ENCODE measurements around the gene ACSM6.
A peak's percentile ranks its signal among the peaks of the same experiment; 100 is the strongest.
"Not testable (repeated sequence)": the region's sequence is repeated elsewhere in the genome, so short reads cannot be mapped to it uniquely, and the experiment has no call there.

Gene ACSM6

DNA sequence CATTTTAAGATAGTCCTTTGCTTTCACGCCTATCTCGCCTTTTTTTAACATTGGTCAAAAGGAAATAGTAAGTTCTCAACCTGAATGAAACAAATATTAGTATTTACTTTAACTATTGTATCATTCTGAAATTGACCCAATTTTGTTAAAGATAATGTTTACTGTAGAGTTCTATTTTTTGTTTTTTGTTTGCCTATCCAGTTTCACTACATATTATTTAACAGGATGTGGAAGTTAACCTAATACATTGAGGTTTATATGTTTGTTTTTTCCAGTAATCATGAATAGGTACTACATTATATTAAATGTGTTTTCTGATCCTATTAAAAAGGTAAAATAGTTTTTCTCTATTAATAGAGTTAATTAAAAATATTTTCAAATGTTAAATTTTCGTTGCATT lies 26.5 kb downstream of the ACSM6 start:
- no peak for DNase-seq

DNA sequence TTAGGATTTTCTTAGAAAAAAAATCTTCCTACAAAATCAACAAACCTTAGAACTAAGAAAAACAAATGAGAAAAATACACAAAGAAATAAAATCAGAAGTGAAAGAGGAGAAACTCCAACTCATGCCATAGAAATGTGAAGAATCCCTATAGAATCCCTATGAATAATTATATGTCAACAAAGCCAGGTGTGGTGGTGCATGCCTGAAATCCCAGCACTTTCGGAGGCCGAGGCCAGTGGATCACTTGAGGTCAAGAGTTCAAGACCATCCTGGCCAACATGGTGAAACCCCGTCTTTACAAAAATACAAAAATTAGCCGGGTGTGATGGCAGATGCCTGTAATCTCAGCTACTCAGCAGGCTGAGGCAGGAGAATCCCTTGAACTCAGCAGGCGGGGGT lies 27.1 kb downstream of the ACSM6 start:
- DNase-seq, result no peak

DNA sequence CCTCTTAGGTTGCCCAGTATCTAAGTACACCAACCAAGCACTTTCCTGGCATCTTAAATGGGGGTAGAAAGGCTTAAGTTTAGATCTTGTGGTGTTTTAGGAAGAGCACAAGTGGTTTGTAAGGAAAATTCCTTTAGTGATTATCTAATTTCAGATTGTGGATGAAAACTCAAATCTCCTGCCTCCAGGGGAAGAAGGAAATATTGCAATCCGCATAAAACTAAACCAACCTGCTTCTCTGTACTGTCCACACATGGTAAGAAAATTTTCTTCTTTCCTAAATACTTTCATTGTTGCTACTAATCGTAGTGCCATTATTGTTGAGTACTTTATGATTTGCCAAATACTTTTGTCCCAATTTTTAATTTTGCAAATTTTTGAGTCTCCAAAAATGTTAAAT lies 31.1 kb downstream of the ACSM6 start:
- no peak for DNase-seq

DNA sequence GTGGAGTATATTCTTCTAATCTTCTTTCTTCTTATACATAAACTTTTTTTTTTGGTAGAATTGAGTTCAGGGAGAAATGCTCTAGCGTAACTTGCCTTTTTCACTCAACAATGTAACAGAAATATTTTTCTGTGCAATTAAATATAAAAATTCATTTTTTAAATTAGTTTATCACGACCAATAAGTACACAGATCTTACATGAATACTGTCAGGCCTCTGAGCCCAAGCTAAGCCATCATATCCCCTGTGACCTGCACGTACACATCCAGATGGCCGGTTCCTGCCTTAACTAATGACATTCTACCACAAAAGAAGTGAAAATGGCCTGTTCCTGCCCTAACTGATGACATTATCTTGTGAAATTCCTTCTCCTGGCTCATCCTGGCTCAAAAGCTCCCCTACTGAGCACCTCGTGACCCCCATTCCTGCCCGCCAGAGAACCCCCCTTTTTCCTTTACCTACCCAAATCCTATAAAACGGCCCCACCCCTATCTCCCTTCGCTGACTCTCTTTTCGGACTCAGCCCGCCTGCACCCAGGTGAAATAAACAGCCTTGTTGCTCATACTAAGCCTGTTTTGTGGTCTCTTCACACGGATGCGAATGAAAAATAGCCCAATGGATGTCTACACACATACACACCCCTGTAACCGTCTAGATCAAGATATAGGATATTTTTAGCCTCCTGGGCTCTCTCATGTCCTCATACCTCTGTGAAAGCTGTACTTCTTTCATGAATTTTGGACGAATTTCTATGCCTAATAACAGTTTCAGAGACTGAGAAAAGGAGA lies 35.1 kb downstream of the ACSM6 start:
- not testable (repeated sequence) for DNase-seq

GRCh38 chr10:95229724-95230627 lies 35.9 kb downstream of the ACSM6 start:
- no peak for DNase-seq

DNA sequence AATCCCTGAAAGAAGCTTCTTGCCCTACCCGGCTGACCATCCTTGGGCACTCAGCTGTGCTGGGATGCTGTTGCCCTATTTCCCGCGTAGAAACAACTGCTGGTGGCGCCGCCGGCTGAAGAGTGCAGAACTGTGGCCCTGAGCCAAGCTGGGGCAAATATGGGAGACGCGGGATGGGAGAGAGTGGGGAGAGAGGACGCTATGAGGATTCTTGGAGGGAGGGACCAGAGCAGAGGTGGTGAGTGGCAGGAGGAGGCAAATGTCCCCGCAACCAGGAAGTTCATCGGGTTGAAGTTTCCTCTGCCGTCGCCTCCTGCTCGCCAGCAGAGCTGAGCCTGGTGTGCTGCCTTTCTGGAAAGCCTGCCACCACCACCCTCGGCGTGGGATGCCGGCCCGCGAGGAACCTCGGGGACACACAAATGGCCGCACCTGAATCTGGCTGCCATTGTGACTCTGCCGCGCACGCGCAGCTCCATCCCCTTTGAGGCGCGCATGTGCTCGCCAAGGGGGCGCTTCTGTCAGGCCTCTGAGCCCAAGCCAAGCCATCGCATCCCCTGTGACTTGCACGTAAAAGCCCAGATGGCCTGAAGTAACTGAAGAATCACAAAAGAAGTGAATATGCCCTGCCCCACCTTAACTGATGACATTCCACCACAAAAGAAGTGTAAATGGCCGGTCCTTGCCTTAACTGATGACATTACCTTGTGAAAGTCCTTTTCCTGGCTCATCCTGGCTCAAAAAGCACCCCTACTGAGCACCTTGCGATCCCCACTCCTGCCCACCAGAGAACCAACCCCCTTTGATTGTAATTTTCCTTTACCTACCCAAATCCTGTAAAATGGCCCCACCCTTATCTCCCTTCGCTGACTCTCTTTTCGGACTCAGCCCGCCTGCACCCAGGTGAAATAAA lies 36.9 kb downstream of the ACSM6 start:
- not testable (repeated sequence) for DNase-seq

DNA sequence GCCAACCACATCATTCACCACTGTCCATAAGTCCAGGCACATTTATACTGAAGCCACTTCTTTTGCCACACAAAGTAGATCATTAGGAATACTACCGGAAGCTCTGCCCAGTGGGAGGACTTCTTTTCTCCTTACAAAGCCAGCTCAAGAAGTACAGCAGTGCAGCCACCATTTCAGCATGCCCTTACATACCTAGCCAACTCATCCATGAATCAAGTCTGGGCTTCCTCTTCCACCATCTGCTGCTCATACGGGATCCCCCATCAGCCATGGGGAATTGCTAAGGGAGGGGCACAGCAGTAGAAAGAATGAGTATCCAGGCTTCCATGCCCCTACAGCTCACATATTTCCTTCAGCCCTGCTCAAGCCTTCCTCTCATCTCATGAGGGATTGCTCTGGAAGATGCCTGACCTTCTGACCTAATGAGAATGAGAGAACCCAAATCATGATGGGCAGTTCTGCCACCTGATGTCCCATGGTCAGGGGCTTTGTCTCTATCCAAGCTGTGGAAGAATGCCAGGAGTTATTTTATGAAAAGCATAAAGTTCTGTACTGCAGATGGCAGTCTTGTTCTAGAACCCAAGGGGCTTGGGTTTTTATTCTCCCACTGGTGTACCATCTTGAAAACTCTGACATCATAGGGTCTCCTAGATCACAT lies 39.5 kb downstream of the ACSM6 start:
- no peak for DNase-seq

- no peak for DNase-seq
These were observed 40.9 kb downstream of the ACSM6 start for GRCh38 chr10:95234951-95235350.

GRCh38 chr10:95235676-95236067 lies 41.6 kb downstream of the ACSM6 start:
- no peak for DNase-seq

GRCh38 chr10:95236068-95236903 lies 42.2 kb downstream of the ACSM6 start:
- no peak for DNase-seq

GRCh38 chr10:95237376-95238170 lies 43.5 kb downstream of the ACSM6 start:
- no peak for DNase-seq

DNA sequence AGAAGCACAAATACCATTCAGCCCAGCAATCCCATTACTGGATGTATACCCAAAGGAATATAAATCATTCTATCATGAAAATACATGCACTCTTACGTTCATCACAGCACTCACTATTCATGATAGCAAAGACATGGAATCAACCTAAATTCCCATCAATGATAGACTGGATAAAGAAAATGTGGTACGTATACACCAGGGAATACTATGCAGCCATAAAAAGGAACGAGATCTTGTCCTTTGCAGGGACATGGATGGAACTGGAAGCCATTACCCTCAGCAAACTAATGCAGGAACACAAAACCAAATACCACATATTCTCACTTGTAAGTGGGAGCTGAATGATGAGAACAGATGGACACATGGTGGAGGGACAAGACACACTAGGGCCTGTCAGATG lies 46.1 kb downstream of the ACSM6 start:
- not testable (repeated sequence) for DNase-seq

DNA sequence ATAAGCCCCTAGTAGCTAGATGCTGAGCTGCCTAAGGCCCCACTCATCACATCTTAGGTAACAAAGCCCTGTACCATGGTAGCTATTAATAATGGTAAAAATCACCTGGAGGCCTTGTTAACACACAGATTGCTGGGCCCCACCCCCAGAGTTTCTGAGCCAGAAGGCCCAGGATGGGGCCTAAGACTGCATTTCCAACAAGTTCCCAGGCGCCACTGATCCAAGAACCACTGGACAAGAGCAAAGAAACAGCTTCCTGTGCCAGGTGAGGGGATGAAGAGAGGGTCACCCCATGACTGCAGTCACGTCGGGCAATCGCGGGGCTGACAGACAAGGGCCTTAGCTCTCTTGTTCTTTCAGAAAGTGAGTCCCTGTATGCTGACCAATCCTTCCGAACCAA lies 46.8 kb downstream of the ACSM6 start:
- DNase-seq, result no peak

DNA sequence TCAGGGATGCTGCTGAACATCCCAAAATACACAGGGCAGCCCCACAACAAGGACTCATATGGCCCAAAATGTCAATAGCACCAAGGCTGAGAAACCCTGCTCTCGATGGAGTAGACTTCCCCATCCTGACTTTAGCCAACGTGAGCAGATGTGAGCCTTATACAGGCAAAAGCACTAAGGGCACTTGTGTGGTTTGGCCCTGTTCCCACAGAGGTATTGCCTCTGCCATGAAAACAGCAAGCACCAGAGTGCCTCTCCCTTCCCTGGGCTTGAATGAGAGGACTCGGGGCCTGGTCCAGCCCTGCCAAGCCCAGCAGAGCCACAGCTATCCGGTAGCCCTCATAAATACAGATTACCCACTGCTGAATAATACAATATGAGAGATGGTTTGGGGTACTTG lies 47.5 kb downstream of the ACSM6 start:
- DNase-seq, result no peak

DNA sequence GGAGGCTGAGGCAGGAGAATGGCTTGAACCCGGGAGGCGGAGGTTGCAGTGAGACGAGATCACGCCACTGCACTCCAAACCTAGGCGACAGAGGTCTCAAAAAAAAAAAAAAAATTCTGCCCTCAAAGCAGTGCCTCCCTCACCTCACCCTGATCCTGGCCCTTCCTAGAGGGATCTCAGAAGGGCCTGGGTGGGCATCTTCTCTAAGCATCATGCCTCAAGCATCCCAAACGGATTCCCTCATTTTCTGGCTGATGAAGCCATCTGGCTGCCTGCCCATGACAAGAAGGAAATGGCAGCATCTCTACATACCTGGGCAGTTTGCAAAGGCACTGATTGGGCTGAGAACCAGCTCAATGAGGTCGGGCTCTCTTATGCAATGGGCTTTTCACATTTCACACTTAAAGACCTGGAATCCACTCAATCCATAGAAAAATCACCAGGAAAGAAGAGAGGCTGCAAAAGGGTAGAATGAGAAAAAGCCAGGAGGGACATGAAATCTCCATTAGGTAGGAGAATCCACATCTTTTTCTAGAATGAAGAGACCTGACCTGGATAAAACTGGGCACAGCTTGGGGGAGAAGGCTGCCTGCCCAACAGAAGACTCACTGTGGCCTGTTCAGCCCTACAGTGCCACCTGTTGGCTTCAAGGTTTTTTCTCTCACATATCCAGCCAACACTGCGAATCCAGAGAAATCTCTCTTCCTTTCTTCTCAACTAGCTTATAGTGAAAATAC lies 48.7 kb downstream of the ACSM6 start:
- peak; percentile 69 to 79 for DNase-seq

- DNase-seq, result no peak
These were observed 49.2 kb downstream of the ACSM6 start for GRCh38 chr10:95243318-95243617.

DNA sequence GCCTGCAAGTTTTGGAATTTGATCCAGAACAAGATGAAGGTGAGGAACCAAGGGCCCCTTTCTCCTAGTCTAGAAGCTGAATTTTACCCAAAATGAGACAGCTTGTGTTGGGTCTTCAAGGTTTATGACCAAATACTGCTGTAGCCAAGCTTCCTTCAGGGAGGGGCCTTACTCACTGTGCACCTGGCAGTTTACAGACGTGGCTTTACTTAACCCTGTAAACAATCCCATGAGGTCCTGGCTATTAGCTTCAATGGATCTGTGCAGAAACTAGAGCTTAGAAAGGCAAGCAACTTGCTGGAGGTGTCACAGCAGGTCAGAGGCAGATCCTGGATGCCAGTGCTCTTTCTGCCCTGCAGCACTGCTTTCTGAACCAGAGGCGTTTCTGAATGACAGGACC lies 50.1 kb downstream of the ACSM6 start:
- DNase-seq, result no peak

DNA sequence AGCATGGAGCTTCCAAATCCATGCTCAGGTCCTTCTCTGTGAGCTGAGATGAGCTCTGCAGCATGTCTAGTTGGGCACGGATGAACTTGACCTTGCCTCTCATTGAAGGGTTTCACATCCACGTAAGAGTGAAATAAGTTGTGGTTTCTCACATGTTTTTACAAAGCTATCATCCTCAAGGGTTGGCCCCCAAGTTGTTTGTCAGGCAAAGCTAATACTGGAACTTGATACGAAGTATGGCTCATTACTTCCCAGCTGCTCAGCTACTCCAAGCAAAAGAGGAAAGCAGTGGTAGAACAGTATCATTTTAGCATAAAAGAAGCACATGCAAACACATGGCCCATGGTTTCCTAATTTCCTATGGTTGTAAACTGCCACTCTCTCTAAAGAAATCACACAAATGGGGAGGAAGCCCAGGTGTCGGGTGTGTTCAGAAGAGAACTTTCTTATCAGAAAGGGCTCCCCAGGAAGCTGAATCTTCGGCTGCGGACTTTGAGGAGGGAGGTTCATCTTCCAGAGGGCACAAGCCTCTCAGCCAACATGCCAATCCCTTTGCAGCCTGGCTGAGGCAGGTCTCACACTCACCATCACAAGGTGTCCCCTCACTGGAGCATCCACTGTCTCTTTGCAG lies 51.5 kb downstream of the ACSM6 start:
- DNase-seq, result no peak

DNA sequence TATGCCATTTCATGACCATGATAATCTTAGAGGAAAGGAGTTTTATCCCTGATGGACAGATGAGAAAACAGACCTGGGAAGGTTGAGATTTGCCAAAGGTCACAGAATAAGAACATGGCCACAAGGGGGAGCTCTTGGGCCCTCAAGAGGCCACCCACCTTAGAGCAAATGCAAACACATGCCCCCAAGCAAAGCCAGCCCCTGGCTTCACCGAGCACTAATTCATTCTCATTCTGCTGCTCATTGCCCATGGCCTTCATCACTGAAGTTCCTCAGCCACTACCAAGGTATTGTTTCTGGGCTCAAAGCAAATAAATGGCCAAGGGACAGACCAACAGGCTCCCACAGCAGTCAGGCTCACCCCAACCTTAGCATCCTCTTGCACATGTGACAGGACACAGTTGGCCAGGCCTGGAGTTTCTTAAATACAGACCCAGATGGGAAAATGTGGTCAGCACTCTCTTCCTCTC lies 52.6 kb downstream of the ACSM6 start:
- DNase-seq, result peak; percentile 68 to 81
